Bone marrow (tissue), 2 donors: Measurements from ENCODE around the gene TMEM215.
"Not testable (repeated sequence)": the region's sequence is repeated elsewhere in the genome, so short reads cannot be mapped to it uniquely, and the experiment has no call there.

Experiments
- DNase-seq, 2 donors: peaks; one replicate each; lab custom pipeline; 2025; lab: John Stamatoyannopoulos, UW

Gene TMEM215, protein sequence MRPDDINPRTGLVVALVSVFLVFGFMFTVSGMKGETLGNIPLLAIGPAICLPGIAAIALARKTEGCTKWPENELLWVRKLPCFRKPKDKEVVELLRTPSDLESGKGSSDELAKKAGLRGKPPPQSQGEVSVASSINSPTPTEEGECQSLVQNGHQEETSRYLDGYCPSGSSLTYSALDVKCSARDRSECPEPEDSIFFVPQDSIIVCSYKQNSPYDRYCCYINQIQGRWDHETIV

DNA sequence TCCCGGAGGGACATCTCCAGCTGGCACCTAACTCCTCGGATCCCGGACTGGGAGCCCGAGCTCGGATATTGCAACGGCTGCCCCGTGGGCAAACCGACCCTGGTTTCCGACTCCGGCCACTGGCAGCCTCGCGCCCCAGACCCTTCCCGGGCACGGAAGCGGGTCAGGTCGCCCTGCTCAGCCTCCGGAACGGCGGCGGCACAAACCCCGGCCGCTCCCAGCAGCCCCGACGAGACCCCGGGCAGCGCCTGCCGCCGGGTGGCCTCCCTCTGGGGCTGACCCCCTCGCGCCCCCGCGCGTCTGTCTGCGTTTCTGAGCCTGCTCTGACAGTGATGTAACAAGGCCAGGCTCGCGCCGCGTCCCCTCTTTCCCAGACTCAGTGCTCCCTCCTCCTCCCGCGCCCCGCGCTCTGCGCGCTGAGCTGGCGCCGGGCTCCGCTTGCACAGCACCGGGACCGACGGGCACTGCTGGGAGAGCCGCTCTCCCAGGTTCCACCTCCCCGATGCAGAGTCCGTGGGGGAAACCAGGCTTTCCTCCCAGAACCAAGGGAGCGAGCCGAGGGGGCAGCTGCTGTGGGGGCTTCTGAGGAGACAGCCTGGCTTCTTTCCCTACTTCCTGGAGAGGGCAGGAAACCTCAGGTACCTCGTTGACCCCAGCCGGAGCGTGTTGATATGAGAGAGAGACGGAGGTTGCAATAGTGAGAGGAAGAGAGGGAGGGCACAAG, at the start of gene TMEM215:
Gene TMEM215, plus strand, starts transcription at position 373 of the 724 bp plus-strand sequence. CDS start 644 bp downstream, outside the sequence.
- no peak for DNase-seq

DNA sequence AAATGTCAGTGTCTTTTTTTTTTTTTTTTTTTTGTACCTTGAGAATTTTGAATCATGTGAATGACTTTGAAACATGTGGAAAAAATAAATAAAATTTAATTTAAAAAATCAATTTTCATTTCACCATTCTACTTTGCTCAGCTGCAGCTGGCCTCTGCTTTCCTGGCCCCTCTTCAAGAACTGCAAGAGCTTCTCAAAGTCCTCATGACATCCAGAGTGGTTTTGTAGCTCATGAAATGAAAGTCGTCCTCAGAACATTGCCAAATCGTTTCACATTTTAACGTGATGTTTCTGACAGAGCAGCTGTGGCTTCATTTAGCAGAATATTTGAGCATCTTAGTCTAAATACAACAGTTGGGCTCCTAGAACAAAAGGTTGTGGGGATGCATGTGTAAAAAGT, 47.9 kb upstream of the TMEM215 start:
- DNase-seq, result no peak

DNA sequence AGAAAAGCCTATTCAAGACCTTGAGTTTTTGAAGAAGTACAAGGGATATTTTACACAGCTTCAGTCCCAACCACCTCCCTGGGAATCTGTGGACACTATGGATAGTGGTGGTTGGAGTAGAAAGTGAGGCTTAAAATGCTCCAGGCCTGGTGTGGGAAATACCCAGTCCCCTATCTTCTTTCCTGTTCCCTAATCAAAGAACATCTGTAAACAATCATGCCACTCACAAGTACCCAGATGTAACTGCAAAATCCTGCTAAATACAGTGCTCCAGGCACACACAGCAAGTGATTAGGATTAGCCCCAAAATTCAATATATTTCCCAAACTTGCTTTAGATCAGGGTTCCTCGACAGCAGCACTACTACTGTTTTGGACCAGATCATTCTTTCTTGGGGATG, 46.0 kb upstream of the TMEM215 start:
- no peak for DNase-seq

DNA sequence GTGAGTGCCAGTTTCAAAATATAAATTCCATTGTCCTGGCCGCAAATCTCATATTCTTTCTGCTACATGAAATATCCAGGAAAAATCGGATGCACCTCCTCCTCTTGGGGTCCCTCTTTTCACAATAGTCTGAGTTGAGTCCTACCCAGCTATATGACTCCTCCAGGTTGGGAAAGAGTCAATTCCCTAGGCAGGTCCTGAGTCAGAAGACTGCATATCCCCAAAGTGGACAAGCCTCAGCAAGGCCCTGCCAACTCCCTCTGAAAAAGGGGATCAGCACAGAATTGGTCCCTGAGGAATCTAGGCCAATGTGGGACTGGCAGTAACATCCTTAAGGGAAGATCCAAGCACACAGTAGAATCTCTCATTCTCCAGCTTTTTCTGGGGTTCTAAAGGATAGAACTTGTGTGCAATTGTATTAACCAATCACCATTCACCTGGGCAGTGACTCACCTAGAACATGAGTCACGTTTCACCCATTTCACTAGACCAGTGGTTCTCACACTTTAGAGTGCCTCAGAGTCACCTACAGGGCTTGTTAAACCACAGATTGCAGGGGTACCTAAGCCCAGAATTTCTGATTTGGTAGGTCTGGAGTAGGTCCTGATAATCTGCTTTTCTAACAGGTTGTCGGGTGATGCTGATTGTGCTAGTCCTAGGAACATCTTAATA, 44.7 kb upstream of the TMEM215 start:
- no peak for DNase-seq

DNA sequence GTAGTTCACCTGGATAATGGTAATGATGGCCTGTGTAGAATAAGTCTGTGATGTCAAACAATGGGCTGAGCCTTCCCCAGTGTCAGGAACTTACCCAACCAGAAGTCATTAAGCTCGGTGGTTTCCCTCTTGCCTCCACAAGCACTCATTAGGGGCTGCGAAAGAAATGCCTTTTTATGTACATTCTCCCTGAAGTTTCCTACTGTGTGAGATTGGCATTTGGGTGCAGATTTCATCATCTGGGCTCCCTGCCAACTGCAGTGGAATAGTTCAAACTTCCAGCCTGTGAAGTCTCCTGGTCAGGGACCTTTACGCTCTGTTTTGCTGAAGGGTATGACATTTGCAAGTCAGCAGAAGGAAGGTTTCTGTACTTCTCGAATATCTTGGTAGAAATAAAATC, 41.6 kb upstream of the TMEM215 start:
- DNase-seq, result no peak

DNA sequence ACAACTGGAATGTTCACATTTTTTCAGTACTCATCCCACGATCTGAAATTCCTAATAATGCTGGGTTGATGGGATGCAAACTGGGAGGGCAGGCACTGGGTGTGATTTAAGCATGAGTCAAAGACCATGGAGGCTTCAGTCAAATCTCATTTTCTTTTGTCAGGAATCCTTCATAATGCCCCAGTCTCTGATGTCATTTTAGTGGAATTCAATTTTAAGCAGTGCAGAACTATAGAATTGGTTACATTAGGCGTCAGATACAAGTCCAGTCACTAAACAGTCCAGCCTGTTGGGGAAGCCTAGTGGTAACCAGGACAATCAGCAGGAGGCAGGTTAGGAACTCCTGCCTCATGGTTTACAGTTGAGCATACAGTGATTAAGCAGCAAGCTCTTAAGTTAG, 41.0 kb upstream of the TMEM215 start:
- DNase-seq, result no peak

DNA sequence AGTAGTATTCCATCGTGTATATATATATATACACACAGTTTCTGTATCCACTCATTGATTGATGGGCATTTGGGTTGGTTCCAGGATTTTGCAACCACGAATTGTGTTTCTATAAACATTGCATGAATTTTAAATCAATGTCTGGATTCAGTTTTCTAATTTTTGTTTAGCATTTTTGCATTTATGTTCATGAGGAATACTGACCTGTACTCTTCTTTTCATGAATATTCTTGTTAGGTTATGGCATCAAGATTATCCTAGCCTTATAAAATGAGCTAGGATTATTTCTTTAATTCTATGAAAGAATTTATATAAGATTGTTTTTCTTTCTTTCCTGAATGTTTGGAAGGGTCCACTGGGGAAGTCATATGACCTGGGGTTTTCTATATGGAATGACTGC, 35.3 kb upstream of the TMEM215 start:
- no peak for DNase-seq

DNA sequence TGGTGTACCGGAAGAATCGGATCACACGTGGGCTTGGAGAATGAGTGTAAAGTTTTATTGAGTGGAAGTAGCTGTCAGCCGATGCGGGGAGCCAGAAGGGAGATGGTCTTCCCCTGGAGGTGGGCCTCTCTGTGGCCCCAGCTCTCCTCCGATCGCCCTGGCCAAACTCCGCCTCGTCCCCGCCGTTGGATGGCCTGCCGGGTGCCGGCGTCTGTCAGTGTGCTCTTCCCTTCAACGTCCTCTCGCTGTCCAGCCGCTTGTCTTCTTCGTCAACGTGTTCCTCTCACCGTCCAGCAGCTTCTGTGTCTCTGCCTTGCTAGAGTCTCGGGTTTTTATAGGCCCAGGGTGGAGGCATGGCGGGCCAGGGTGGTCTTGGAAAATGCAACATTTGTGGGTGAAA, 27.6 kb upstream of the TMEM215 start:
- DNase-seq, result no peak

DNA sequence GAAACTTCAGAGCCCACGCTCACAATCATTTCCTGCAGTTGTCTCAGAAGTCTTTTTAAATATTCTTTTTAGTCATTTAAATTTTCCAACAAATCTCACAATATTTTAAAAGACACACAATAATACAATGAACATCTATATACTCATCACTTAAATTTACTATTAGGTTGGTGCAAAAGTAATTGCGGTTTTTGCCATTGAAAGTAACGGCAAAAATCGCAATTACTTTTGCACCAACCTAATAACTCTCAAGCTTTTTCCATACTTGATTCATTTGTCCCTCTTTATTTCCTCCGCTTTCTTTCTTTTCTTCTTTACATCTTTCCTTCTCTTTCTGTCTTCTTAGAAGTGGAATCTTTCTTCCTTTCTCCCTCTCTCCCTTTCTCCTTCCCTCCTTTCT, 19.2 kb upstream of the TMEM215 start:
- DNase-seq, result no peak

DNA sequence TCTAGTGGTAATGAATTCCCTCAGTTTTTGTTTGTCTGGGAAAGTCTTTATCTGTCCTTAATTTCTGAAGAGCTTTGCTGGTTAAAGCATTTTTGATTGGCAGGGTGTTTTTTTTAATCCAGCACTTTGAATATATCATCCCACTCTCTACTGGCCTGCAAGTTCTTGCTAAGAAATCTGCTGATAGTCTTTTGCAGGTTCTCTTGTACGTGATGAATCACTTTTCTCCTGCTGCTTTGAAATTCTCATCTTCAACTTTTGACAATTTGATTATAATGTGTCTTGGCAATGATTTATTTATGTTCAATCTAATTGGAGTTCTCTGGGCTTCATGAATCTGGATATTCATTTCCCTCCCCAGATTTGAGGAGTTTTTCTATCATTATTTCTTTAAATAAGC, 8.1 kb upstream of the TMEM215 start:
- no peak for DNase-seq

DNA sequence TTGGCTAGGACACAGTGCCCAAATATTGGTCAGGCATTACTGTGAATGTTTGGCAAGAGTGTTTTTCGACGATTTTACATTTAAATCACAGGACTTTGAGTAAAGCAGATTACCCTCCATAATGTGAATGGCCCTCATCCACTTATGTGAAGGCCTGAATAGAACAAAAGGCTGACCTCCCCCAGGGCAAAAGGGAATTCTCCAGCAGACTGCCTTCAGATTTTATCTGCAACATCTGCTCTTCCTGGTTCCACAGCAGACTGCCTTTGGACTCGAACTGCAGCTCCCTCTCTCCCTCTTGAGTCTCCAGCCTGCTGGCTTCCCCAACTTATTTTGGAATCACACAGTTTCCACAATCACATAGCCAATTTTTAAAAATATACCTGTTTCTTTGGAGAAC, 7.1 kb upstream of the TMEM215 start:
- DNase-seq, result no peak

DNA sequence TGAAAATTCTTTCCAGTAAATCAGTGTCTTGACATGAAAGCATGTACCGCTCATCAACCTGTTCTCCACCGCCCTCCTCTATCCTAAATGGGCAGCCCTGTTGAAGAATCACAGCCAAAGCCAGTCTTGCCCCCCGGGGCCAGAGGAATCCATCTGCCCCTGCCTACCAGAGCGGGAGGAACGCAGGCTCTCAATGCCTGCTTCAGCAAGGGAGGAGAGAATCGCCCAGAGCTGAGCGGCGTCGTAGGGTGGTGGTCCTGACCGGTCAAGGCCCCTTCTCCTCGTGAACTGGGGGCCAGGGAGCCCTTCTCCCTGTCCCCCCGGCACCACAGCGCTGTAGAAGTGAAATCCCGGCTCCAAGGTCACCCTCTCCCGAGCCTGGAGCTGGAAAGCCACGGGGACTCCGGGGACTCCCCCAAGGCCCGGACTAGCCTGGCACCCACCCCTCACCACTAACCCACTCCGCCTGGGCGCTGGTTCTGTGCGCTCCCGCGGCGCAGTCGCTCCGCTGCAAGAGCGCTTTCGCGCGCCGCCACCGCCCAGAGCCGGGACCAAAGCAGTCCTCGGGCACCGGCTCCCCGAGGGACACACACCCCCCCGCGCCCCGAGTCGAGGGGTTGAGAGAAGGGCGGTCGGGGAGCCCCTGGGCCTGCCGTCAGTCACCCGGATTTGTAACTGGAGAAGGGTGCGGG, 718 bp upstream of the TMEM215 start:
- DNase-seq, result no peak

DNA sequence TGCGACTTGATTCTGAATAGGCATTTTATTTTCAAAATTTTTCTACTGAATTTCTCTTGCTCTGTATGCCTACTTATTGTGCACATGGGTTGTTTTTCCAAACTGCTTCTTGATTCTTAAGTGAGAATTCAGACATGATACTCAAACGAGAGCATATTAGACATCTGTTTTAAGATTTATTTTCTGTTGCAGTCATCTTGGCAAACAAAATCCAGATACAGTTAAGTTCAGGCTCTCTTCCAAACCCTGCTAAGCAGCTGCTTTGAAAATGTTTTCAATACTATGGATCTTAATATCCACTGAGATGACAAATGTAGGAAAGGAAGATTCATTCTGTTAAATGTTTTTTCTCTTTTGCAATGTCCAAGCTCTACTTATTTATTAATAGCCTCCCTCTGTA, 4.5 kb downstream of the TMEM215 start:
- no peak for DNase-seq

DNA sequence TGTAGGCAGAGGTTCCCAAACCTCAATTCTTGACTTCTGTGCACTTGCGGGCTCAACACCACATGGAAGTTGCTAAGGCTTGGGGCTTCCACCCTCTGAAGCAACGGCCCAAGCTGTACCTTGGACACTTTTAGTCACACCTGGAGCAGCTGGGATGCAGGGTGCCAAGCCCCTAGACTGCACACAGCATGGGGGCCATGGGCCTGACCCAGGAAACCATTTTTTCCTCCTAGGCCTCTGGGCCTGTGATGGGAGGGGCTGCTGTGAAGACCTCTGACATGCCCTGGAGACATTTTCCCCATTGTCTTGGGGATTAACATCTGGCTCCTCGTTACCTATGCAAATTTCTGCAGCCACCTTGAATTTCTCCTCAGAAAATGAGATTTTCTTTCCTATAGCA, 12.7 kb downstream of the TMEM215 start:
- DNase-seq, result not testable (repeated sequence)

DNA sequence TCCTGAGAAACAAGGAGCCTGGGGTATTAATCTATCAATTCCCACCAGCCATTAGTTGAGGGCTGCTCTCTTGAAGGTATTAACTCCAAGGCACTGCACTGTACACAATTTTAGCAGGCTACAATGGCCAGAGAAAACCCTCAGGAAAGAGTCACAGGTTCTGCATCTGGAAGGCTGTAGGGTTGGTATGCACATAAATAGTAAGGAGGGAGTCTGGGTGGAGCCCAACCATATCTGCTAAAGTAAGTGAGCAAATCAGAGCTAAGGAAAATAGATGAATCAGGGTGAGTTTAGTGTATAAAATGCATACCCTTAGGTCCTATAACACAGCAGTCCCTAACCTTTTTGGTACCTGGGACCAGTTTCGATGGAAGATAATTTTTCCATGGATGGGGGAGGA, 18.2 kb downstream of the TMEM215 start:
- DNase-seq, result no peak

DNA sequence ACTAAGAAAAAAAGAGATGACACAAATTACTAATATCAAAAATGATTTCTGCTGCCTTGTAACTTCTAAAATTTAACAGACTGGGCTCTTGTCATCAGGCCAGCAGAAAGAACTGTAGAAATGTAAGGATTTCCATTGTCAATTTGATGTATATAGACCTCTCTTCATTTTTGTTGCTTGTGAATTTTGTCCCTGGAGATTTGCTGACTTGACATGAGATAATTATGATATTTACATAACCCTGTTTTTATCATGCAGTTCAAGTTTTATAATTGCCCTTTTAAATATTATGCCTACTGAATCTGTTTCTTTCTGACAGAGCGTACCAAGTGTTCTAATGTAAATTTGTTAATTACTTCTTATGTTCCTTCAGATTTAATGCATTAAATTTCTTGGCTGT, 23.9 kb downstream of the TMEM215 start:
- DNase-seq, result no peak

DNA sequence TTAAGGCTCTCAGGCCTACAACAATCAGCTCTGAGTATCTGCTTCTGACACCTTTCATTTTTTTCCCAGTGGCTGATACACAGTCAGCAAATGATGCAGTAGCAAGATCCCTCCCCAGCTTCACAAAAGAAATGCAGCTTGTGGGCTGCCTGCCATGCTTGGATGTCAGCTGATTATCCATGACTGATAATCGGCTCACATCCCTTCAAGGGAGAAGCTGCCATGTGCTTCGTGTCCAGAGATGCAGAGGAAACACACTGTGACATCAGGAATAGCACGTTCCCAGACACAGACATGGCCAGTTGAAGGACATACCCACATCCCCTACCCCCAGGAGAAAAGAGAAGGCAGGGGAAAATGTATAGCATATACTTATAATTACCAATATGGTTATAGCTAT, 27.9 kb downstream of the TMEM215 start:
- no peak for DNase-seq

DNA sequence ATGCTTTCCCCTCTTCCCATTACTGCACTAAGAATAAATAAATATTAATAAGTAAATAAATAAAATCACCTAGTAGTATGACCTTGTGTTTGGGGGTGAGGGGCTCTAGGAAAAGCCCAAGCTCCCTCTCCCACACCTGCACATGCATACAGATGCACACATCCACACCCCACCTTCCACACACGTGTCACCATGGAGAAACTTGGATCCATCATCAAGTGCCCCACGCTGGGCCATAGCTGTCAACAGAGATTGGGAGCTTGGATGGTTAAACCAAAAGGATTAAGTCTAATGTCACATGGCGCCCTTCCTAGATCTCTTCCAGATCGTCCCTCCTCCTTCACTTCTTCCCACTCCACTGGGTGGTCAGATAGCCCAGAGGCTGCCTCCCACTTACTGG, 37.0 kb downstream of the TMEM215 start:
- DNase-seq, result no peak

DNA sequence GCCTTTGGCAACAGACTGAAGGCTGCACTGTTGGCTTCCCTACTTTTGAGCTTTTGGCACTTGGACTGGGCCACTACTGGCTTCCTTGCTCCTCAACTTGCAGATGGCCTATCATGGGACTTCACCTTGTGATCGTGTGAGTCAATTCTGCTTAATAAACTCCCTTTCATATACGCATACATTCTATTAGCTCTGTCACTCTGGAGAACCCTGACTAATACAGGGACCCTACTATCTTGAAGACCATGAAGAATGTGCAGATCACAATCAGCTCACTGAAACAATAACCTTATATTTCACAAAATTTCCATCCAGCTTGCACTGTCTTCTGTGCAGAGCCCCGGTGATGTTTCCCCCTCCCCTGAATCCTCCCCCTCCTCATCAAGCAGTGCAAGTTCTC, 39.8 kb downstream of the TMEM215 start:
- no peak for DNase-seq

DNA sequence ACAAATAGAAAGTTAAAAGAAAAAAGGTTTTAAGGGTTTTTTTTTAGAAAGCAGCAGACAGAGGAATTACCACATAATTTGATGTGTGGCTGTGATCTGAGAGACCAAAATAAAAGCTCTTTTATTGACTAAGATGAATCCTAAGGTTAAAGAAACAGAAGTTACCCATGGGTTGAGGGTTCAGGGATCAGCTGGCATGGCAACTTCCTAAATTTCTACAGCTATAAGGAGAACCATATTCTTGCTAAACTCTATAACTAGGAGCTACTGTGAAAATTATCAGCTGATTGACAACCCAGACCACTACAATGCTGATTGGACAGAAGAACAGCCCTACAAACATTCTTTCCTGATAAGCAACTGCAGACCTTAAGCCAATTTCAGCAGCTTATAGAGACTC, 40.2 kb downstream of the TMEM215 start:
- no peak for DNase-seq

DNA sequence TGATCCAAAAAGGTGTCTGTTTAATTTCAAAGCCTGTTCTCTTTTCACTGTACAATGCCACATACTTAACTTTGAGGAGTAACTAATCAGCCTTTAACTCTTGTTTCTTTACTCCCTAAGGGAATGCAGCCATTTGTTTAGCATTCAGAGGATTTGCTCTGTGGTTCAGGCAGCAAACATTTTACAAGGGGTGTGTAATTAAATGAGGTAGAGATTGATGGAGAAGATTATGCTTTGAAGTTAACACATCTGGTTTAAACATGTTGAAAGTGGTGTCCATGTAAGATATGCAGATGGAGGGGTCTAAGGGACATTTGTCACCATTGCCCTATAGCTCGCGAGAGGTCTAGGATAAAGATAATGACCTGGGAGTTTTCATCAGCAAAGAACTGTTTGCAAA, 41.9 kb downstream of the TMEM215 start:
- DNase-seq, result no peak

DNA sequence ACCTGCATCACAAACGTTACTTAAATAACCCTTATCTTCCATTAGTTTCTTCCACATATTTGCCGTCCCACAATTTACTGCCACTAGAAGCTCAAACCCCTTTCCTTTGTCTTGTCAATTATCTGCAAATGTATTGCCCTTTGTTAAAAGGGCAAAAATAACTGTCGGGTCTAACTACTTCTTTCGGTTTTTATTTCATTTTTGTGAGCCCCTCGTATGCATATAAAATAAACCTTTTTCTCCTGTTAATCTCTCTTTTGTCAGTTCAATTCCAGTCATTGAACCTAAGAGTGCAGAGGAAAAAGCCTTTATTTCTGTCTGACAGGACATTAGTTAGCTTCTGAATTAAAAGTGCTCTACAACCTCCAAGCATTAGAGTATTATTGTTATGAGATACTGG, 45.5 kb downstream of the TMEM215 start:
- no peak for DNase-seq

DNA sequence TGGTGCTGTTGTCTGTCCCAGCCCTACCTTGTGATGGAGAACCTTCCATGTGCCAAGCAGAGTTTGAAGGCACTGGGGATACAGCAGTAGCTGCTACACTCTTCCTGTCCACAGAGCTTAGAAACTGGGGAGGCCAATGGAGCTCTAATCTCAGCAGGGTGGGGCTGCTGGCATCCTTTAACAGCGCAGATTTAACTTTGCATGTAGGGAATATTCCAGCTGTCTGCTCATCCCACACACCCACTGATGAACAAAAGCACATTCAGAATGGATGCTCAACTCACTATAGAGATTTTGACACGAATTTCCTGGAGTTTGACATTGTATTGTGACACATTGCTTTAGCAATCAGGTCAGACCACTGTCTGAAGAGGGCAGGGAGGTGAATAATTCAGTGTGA, 49.0 kb downstream of the TMEM215 start:
- no peak for DNase-seq
